Urinary bladder (tissue), 4 donors: Measurements from ENCODE around the gene MYL11. TPM values are rescaled to one million over a fixed set of nuclear protein-coding genes. Genes with fewer than 3 reads are reported as not detected.

Experiments
- DNase-seq: peaks from one replicate; pipeline ENCODE4 v3.0.0-alpha.2; 2015; ENCODE audit errors: extremely low spot score
- H3K27ac ChIP-seq: one replicate; pipeline ENCODE4 v1.5.1; 2013; ENCODE audit warnings: low read depth, mild to moderate bottlenecking, moderate library complexity
- H3K36me3 ChIP-seq: one replicate; pipeline ENCODE4 v1.6.1; 2013; ENCODE audit warnings: mild to moderate bottlenecking, moderate library complexity; ENCODE audit not compliant: insufficient read depth
- H3K4me1 ChIP-seq: one replicate; pipeline ENCODE4 v1.6.1; 2013; ENCODE audit warnings: mild to moderate bottlenecking, moderate library complexity; ENCODE audit not compliant: insufficient read depth
- H3K4me3 ChIP-seq: one replicate; pipeline ENCODE4 v1.5.1; 2013; ENCODE audit warnings: low read depth, low read length
- WGBS: extraction: QIAGEN DNeasy Blood & Tissue Kit; methylation state at CpG from one replicate; pipeline ENCODE4 v1.1.7; 2013; 5-methylcytosine and 5-hydroxymethylcytosine counted together
- polyA plus RNA-seq: library from polyadenylated mRNA; stranded (reverse); fragments of 200-250 nt; gene quantifications from one replicate; pipeline ENCODE4 v1.2.3, GENCODE V29; 2013
- total RNA-seq: library from RNA; depleted of rRNA; stranded (reverse); fragments of >200 nt; gene quantifications from one replicate; pipeline ENCODE4 v1.2.3, GENCODE V29; 2014
- donor health status: healthy with polysubstance abuse.
- donor health status: healthy.

The MYL11 gene
- total and polyA plus RNA-seq, 2 donors, result 1.4 to 165 TPM

GRCh38 chr16:30357715-30358576 is 16.7 kb upstream of the MYL11 start:
- no peak for DNase-seq
- no peak overlapping the region for H3K27ac ChIP-seq

GRCh38 chr16:30358577-30358936 is 16.0 kb upstream of the MYL11 start:
- Histone ChIP-seq H3K4me1 (no peaks in the 10 kb centered on the region), H3K36me3 (no peaks in the 10 kb centered on the region), H3K27ac (no peak overlapping the region), H3K4me3 (no peak overlapping the region)
- 88% methylated on average over 9 of the region's 9 CpGs for WGBS
- no peak for DNase-seq

More at GRCh38 chr16:30357715-30358576, 16.7 kb upstream of the MYL11 start:
- H3K4me1 ChIP-seq, result no peaks in the 10 kb centered on the region
- WGBS, result 85% methylated on average over 37 of the region's 37 CpGs
- no peak overlapping the region for H3K4me3 ChIP-seq
- no peaks in the 10 kb centered on the region for H3K36me3 ChIP-seq

GRCh38 chr16:30358990-30359870 is 15.4 kb upstream of the MYL11 start:
- DNase-seq, result no peak
- no peak overlapping the region for H3K4me3 ChIP-seq
- WGBS, result 87% methylated on average over 28 of the region's 28 CpGs
- H3K27ac ChIP-seq, result no peak overlapping the region
- no peaks in the 10 kb centered on the region for H3K4me1 ChIP-seq
- no peaks in the 10 kb centered on the region for H3K36me3 ChIP-seq

- 81% methylated on average over 6 of the region's 6 CpGs for WGBS
- Histone ChIP-seq H3K4me1 (no peaks in the 10 kb centered on the region), H3K27ac (no peak overlapping the region), H3K36me3 (no peaks in the 10 kb centered on the region), H3K4me3 (no peak overlapping the region)
- DNase-seq, result no peak
Observed at GRCh38 chr16:30359871-30360170, 14.8 kb upstream of the MYL11 start.

GRCh38 chr16:30361180-30361579 is 13.4 kb upstream of the MYL11 start:
- 92% methylated on average over 7 of the region's 7 CpGs for WGBS
- H3K27ac ChIP-seq, result no peak overlapping the region
- no peaks in the 10 kb centered on the region for H3K36me3 ChIP-seq
- DNase-seq, result no peak
- no peak overlapping the region for H3K4me3 ChIP-seq
- no peaks in the 10 kb centered on the region for H3K4me1 ChIP-seq

- no peaks in the 10 kb centered on the region for H3K36me3 ChIP-seq
- no peak overlapping the region for H3K27ac ChIP-seq
- WGBS, result 80% methylated on average over 10 of the region's 10 CpGs
- no peak for DNase-seq
- H3K4me3 ChIP-seq, result no peak overlapping the region
- no peaks in the 10 kb centered on the region for H3K4me1 ChIP-seq
Observed at GRCh38 chr16:30365200-30365599, 9.4 kb upstream of the MYL11 start.

GRCh38 chr16:30366511-30366910 is 8.1 kb upstream of the MYL11 start:
- DNase-seq, result no peak
- no peaks in the 10 kb centered on the region for H3K4me1 ChIP-seq
- no peaks in the 10 kb centered on the region for H3K36me3 ChIP-seq
- no peak overlapping the region for H3K4me3 ChIP-seq
- no peak overlapping the region for H3K27ac ChIP-seq
- 79% methylated on average over 4 of the region's 4 CpGs for WGBS

GRCh38 chr16:30367349-30368009 is 7.1 kb upstream of the MYL11 start:
- no peak overlapping the region for H3K27ac ChIP-seq
- DNase-seq, result no peak
- no peaks in the 10 kb centered on the region for H3K36me3 ChIP-seq
- WGBS, result 65% methylated on average over 10 of the region's 10 CpGs
- H3K4me1 ChIP-seq, result no peaks in the 10 kb centered on the region
- peak overlapping the region; percentile 1 for H3K4me3 ChIP-seq

- DNase-seq, result no peak
- 3% methylated on average over 8 of the region's 8 CpGs for WGBS
Observed at GRCh38 chr16:30368122-30368791, 6.3 kb upstream of the MYL11 start.

GRCh38 chr16:30368792-30369090 is 5.9 kb upstream of the MYL11 start:
- H3K27ac ChIP-seq, result no peak overlapping the region
- no peaks in the 10 kb centered on the region for H3K36me3 ChIP-seq
- H3K4me3 ChIP-seq, result peak overlapping the region; percentile 94
- H3K4me1 ChIP-seq, result no peaks in the 10 kb centered on the region
- no peak for DNase-seq
- 6% methylated on average over 4 of the region's 4 CpGs for WGBS

More at GRCh38 chr16:30368122-30368791, 6.3 kb upstream of the MYL11 start:
- no peaks in the 10 kb centered on the region for H3K36me3 ChIP-seq
- H3K4me3 ChIP-seq, result peak overlapping the region; percentile 94
- no peak overlapping the region for H3K27ac ChIP-seq
- H3K4me1 ChIP-seq, result no peaks in the 10 kb centered on the region

- WGBS, result under 1% methylated on average over 45 of the region's 45 CpGs
- Histone ChIP-seq H3K4me1 (no peaks in the 10 kb centered on the region), H3K4me3 (peak overlapping the region; percentile 94), H3K27ac (no peak overlapping the region), H3K36me3 (no peaks in the 10 kb centered on the region)
- no peak for DNase-seq
Observed at GRCh38 chr16:30369091-30369937, 5.3 kb upstream of the MYL11 start.

GRCh38 chr16:30369938-30370455 is 4.6 kb upstream of the MYL11 start:
- no peaks in the 10 kb centered on the region for H3K36me3 ChIP-seq
- H3K4me3 ChIP-seq, result peak overlapping the region; percentile 94
- WGBS, result 1% methylated on average over 74 of the region's 76 CpGs
- peak overlapping the region; percentile 61 for H3K27ac ChIP-seq
- H3K4me1 ChIP-seq, result no peaks in the 10 kb centered on the region
- DNase-seq, result no peak
